ENCODE measurements around the gene C16orf92.
A peak's percentile ranks its signal among the peaks of the same experiment; 100 is the strongest.
"Not testable (repeated sequence)": the region's sequence is repeated elsewhere in the genome, so short reads cannot be mapped to it uniquely, and the experiment has no call there.

C16orf92 gene

DNA sequence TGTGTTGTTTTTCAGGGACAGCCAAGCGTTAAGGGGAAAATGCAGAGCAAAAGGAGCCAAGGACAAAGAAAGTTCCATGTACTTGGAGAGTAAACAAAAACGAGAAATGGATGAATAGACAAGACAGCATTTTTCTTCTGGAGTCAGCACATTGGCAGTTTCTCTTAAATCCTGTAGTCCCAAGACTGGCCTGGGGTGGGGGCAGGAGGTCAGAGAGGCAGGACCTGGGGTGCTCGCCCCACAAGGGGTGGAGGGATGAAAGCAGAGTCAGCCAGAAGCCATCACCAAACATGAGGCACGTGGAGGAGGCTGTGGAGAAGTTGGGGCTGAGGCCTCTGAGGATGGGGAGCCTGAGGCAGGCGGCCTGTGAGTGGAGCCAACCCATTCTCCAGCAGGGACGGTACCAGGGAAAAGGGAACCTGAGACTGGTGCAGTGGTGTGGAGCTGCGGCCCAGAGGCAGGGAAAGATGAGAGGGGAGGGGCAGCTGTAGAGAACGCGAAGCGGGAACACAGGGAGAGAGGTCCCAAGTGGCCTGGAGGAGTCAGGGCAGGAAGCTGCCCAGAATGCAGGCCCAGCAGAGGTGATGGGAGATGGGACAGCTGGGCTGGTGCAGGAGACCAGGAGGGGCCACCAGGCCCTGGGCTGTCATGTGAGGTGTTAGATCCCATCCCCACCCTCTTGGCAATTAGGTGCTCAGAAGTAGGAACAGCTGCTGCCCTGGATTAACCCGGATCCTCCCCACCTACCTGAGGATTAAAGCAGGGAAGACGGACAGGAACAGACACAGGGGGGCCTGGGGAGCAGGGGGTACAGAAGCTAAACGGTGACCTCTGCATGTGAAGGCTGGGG is 4.8 kb downstream of the C16orf92 start:
- no peak for DNase-seq

DNA sequence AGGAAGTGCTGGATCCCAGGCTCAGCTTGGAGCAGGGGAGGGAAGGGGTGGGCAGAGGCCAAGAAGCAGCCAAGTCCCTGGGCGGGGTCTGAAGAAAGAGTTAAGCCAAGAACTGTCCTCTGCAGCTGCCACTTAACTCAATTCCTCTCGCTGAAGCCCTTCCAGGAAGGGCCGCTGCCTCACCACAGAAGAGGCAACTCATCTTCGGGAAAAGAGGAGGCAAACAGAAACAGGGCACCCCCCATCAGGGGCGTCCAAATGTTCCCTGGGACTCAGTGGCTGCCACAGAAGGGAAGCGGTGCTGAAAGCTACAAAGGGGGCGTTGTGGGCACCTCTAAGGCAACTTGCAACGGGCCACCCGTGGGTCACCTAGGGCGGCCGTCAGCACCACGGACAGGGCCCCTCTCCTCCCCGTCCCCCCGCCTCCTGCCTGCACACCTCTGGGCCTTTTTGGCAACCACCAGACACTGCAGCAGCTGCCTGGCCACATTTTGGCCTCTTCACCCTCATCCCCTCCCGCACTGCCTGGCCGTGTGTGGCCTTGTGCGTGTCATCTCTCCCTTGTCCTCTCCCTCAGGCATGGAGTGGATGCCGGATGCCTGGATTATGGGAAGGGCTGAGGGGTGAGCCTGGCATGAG is 5.6 kb downstream of the C16orf92 start:
- DNase-seq = no peak

DNA sequence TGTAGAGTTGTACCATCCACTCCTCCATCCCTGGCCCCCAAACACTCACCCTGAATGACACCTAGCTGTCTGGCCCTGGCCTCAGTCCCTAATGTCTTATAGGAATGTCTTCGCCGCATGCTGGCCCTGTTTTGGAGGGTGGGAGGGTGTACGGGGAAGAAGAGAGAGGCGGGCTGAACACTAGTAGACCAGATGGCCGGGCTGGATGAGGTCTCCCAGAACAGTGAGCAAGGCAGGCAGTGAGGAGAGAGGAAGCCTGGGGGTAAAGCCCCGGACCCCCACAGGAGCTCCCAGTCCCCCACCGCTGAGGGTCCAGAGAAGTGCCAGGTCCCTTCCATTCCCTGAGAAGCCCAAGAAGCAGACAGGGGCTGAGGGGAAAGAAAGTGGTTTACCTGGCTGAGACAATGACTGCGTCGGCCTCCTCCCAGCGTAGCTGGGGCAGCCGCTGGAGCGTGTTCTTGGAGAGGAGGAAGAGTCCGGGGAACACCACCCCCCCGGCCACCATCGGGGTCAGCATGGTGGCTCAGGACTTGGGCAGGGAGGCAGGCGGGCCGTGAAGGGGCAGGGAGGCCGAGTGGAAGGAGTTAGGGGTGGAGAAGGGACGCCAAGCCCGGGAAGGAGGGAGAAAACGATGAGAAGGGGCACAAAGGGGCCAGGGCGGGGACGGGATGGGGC is 7.2 kb downstream of the C16orf92 start:
- DNase-seq = no peak

DNA sequence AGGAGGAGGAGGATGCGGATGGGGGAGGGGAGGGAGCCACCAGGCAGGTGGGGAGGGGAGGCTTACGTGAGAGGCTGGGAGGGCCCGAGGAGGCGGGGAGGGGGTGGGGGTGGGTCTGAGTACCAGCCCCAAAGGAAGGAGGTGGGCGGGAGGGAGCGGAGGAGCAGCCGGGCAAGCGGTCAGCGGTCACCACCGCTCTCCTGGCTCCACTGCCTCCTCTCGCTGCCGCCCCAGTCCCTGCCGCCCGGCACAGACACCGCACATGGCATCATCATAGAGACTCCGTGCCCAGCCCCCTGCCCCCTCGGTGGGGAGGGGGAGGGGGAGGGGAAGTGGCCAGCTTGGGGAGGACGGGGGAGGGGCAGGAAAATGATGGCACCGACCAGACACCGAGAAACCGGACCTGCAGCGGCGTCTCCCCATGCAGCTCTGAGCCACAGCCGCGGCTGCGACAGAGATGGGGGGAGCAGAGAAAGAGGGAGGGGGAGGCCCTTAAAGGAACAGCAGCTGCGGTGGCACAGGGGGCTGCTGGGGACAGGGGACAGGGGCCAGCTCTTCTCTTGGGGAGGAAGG is 7.9 kb downstream of the C16orf92 start, which contains the start of gene TLCD3B:
Gene TLCD3B (minus strand): TSS at position 431 of the 573 bp plus-strand sequence. CDS start 744 bp downstream, outside the sequence.
- no peak for DNase-seq

DNA sequence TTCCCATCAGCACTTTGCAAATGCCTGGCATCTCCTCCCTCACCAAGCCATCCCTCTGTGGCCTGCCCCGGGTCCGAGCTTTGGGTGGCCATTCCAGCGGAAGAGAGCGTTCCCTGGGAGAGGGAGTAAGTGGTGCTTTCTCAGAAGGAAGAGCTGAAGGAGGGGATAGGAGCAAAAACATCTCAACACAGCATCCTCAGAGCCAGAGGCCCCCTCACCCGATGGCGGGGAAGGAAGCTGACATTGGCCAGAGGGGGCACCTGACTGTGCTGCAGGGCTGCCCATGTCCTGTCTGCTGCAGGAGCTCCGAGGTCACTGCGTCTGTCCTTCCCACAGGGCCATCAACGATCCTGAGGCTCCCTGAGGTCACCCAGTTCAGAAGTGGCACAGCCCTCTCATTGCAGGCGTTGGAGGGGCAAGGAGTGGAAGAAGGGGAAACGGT is 8.5 kb downstream of the C16orf92 start:
- DNase-seq = no peak

DNA sequence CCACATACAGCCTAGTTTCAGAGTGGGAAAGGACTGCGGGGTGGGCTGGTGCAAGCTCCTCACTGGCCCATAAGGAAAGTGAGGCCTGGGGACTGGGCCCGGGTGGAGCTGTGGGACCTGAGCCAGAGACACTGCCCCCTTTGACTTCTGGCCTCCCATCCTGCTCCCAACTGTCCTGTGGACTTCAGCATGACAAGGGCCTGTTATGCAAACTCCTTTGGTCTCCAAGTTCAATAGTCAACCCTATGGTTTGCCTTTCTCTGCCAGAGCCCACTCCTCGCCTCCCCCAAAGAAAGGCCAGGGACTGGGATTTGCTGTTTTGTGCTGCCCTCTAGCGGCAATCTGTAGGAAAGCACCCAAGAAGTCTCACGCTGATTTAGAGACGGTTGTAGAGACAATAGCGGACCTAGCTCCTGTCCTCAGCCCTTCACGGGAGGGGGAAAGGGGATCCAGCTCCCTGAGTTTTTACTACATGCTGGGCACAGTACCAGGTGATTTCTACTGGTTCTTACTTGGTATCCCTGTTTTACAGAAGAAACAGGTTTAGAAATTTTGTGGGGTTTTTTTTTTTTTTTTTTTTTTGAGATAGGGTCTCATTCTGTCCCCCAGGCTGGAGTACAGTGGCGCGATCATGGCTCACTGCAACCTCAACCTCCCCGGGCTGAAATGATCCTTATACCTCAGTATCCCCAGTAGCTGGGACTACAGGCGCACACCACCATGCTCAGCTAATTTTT is 9.3 kb downstream of the C16orf92 start:
- DNase-seq = peak; percentile 21

DNA sequence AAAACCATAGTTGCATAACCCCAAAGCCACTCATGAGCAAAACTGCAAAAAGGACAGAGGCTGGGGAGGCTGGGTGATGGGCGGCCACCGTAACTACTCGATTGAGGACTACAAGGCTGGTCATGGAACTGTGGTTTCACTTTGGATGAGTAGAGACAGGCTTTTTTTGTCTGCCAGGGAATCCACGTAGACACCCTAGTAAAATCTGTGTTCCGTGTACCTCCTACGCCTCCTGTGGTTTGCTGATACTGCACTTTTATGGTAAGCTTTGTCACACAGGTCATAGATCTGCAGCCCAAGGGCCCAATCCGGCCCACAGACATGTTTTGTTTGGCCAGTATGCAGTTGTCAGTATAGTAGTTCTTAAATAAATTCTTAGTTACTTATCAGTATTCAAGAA is 10.3 kb downstream of the C16orf92 start:
- DNase-seq = no peak

DNA sequence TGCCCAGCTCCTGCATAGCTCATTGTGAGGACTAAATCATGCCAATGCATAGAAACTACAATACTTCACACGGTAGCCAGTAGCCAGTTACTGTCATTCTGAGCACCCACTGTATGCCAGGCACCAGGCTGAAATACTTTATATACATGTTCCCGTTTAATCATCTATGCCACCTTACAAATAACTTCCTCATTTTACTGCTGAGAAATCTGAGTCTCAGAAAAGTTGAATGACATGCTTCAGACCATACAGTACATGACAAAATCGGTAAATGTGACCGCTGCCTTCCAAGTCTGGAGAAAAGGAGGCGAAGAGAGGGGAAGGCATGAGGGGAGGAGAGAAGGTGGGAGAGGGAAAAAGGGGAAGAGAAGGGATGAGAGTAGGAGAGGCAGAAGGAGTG is 17.2 kb downstream of the C16orf92 start:
- no peak for DNase-seq

DNA sequence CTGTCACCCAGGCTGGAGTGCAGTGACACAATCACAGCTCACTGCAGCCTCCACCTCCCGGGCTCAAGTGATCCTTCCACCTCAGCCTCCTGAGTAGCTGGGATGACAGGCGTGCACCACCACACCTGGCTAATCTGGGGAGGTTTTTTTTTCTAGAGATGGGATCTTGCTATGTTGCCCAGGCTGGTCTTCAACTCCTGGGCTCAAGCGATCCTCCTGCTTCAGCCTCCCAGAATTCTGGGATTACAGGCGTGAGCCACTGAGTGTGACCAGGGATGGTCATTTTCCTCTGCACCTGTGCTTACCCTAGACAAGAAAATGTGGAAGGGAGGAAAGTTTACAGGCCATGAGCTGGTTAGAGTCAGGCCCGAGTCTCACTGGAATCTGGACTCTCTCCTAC is 17.7 kb downstream of the C16orf92 start:
- not testable (repeated sequence) for DNase-seq

DNA sequence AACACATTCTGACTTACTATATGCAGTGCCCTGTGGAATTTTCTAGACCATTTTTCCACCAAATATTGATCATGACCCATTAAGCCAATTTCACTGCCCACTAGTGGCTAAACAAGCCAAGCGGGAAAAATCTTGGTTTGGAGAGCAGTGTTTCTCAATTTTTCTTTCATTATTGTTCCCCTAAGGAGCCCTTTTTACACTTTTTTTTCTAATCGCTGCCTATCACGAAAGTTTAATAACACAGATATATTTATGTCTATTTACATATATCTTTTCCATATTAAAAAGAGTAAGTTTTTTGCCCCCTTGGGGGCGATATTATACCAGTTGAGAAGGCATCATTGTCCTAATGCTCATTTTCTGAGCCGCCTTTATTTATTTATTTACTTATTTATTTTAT is 18.8 kb downstream of the C16orf92 start:
- no peak for DNase-seq

DNA sequence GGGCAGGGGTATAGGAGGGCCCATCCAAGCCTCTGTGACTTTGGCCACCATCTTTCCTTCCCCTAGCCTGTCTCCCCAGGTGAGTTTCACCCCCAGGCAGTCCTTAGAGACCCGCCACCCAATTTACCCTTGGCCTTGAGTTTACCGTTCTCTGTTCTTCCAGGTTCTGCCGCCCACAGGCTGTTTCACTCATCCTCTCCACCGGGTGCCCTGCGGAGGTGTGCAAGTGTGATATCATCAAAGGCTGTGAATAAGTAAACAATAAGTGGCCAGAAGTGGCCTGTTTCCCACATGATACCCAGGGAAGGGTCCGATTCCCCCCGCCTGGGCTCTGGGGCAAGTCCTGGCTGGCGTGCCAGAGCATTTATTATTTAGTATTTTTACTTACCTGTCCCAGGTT is 23.2 kb downstream of the C16orf92 start:
- DNase-seq = no peak

DNA sequence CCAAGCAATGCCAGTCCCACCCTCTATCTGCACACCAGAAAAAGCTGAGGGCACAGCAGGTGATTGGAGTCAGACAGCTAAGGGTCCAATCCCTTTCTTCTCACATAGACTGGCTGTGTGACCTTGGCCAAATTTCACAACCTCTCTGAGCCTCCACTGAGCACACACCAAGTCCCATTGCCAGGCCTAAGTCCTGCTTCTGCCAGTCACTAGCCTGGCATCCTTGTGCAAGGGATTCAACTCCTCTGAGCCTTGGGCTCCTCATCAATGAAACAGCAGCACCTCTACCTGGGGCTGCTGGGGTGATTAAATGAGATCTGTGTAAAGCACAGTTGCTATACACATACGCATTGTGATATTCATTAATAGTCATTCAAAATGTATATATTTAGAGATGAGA is 23.6 kb downstream of the C16orf92 start:
- DNase-seq = no peak

DNA sequence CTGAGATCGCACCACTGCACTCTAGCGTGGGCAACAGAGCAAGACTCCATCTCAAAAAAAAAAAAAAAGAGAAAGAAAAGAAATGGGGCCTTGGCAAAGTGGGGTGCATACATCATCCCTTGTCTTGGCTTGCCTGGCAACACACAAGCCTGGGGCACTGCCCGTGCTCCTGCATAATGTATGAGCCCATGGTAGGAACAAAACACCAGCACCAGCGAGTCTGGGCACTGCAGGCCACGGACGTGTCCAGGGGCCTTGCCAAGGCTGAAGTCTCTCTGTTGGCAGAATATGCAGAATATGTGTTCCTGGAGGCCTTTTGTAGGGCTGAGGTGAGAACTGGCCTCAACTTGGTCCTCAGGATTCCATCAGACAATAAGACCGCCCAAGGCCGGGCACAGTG is 26.9 kb downstream of the C16orf92 start:
- no peak for DNase-seq

DNA sequence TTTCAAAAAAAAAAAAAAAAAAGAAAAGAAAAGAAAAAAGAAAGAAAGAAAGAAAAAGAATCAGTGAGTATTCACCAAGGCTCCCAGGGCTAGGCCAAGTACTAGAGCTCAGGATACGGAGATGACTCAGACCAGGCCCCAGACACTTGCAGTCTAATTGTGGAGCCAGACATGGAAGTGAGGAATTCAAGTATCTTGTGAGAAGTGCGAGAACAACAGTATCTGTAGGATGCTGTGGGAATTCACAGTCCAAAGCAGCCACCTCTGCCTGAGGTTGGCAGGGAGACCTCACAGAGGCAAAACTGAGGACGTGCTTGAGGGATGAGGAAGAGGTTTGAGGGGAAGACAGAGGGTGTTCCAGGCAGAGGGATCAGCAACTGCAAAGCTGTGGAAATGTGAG is 28.5 kb downstream of the C16orf92 start:
- no peak for DNase-seq

DNA sequence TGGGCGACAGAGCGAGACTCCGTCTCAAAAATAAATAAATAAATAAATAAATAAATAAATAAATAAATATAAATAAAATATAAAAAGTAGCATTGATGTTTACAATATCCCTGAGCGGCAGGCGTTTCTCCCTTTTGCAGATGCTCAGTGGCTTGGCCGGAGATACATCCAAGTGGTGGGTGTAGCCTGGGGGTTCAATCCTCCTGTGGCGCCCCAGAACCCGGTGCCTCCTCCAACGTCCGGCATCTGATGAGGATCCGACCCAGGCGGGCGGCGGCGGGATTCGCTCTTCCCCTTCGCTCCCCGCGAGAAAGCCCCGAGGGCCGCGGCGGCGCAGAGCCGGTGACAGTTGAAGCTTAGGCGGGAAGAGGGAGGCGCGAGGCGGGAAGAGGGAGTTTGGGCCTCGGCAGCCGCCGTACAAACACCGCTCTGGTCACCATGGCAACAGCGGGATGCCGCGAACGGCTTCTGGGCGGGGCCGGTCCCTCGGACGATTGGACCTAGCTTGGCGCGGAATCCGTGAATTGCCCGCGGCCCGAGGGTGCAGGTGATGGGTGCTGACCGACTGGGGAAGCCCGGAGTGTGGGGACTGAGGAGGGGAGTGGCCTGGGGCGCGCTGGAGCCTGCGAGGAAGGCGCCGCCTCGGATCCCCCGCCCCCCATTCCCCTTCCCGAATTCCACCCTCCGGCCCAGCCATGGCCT is 29.8 kb downstream of the C16orf92 start:
- peak; percentile 80 for DNase-seq

DNA sequence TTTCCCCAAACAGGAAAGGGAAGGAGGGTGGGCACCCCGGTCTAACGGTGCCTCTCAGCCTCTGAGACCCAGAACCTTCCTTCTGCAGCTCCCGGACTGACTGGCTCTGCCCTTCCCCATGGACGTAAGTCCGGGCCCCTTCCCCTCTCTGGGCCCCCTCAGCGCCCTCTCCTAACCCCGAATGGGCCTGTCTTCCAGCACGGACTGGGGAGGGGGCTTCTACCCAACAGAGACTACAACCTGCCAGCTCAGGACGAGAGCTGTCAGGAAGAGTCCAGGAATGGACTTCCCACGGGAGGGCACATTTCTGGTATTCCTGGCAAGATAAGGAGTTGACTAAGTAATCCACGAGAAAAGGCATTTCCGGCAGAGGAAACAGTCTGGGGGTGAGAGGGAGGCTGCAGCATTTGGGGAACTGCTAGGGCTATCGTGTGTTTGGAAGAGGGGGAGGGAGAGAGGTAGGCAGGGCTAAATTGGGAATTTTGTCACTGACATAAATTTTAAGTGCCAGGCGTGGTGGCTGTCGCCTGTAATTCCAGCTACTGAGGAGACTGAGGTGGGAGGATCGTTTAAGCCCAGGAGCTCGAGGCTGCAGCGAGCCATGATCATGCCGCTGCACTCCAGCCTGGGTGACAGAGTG is 30.5 kb downstream of the C16orf92 start:
- no peak for DNase-seq

DNA sequence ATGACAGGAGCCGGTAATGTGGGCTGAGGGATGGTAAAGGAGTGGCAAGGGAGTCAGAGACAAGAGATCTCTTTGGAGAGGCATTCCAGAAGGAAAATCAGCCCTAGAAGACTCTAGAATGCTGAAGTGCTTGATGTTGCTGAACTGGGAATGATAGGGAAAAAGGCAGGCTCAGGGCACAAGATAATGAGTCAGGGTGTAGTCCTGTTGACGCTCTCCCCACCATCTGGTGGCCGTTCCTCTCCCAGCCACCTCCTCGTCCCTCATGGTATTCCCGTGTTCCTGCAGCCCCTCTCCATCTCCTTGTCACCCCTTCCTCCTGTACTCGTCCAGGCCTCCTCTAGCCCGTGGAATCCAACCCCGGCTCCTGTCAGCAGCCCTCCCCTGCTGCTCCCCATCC is 31.5 kb downstream of the C16orf92 start:
- no peak for DNase-seq

DNA sequence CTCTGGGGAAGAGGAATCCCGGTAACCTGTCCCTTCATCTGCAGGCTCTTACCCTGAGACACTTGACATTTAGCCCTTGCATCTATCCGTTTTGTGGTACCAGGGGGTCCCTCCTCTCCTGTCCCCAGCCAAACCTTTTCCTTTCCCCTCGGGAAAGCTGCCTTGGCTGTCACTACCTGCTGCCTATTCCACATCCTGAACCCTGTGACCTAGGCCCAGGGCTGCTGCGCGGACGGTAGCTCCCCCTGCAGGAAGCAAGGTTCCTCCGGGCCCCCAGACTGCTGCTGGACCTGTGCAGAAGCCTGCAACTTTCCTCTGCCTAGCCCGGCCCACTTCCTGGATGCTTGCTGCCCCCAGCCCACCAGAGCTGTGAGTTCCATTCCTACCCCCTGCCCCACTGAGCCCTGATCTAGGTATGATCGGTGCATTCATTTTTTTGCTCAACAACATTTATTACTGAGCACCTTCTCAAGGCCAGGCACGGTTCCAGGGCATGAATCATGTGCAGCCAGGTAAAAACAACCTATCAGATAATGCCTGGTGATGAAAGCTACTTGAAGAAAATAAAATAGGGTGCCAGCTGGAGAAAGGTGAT is 32.1 kb downstream of the C16orf92 start:
- no peak for DNase-seq

DNA sequence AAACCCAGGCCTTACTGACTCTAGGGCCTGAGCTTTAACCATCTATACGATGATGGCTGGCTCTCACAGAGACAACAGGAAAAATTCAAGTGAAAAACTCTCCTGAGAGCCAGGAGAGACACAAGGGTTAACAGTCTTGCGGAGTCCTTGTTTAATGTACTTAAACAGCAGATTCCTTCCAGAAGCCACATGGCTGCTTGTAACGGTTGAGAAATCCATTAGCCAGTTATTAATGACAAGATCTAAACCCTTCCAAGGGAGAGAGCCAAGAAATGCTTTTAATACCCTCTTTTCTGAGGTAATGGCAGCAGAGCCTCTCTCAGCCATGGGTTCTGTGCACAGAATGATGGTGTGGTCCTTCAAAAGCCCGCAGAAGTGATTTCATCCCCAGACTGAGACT is 37.3 kb downstream of the C16orf92 start:
- DNase-seq = no peak

DNA sequence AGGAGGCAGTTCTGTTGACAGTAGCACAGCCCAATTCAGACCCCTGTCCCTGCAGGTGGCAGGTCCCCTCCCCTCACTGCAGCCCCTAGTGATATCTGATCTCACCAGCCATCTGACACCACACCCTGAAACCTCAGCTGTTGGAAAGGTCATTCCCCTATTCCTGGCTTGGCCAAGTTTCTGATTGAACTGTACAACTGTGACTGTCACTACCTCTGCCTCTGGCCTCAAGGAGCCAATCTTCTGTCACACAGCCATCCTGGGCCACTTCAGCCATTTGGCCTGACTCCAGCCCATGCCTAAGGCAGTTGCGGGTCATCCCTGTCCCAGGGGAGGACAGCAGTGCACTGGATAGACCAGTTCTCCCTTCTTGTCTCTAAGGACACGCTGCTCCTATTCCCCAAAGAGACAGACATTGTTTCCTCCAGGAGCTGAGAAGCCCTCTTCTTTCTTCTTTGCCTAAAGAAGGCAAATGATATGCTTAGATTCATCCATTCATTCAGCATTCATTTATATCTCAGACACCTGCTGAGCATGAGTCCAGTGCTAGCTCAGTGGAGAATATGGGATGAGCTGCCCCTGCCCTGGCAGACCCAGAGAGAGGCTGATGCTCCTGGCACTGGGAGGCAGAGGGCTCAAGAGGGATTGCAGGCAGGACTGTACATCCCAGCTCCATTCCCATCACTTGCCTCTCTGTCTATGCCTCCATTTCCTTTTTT is 38.0 kb downstream of the C16orf92 start:
- DNase-seq = no peak

Data from GOT3 (cell line).